ENCODE results near the gene SPATA13.

The SPATA13 gene

GRCh38 chr13:24179486-24179850 is 18.9 kb downstream of the SPATA13 start:
- H3K9me3 Mint-ChIP-seq: no peaks in the 10 kb centered on the region
- no peak overlapping the region for H3K27ac Mint-ChIP-seq
- H3K4me3 Mint-ChIP-seq: no peak overlapping the region
- no peaks in the 10 kb centered on the region for H3K36me3 Mint-ChIP-seq (ENCODE audit: low read depth)
- TF ChIP-seq CTCF (IDR thresholded peaks at IDR 0.05; ENCODE audit: unreplicated experiment in 3 of 3): no peak
- peaks cover 22% of the 10 kb centered on the region for H3K4me1 Mint-ChIP-seq
- no peaks in the 10 kb centered on the region for H3K27me3 Mint-ChIP-seq (ENCODE audit: low read depth)

DNA sequence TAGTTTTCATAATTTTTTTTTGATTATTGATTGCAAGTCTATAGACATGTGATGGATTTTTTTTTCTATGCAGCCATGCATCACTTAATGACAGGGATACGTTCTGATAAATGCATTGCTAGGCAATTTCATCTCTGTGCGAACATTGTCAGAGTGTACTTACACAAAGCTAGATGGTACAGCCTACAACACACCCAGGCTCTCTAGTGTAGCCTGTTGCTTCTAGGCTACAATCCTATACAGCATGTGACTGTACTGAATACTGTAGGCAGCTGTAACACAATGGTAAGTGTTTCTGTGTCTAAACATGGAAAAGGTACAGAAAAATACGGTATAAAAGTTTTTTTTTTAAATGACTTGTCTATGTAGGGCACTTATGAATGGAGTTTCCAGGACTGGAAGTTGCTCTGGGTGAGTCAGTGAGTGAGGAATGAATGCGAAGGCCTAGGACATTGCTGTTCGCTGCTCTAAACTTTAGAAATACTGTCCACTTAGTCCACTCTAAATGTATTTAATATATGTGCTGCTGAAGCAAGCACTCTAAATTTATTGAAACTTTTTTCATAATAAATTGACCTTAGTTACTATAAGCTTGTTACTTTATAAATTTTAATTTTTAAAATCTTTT is 20.3 kb downstream of the SPATA13 start:
- no peak overlapping the region for H3K4me3 Mint-ChIP-seq

GRCh38 chr13:24181991-24182702 is 21.6 kb downstream of the SPATA13 start:
- no peak overlapping the region for H3K4me3 Mint-ChIP-seq
- H3K27me3 Mint-ChIP-seq (ENCODE audit: low read depth): no peaks in the 10 kb centered on the region
- no peak for TF ChIP-seq CTCF (IDR thresholded peaks at IDR 0.05; ENCODE audit: unreplicated experiment in 3 of 3)
- H3K36me3 Mint-ChIP-seq (ENCODE audit: low read depth): peaks cover 8% of the 10 kb centered on the region
- H3K9me3 Mint-ChIP-seq: peaks cover 4% of the 10 kb centered on the region
- peaks cover 9% of the 10 kb centered on the region for H3K4me1 Mint-ChIP-seq
- peak overlapping the region; percentile 6 to 98 (median 94) for H3K27ac Mint-ChIP-seq

More for the DNA sequence above, 20.3 kb downstream of the SPATA13 start:
- Mint-ChIP-seq H3K9me3 (peaks cover 2% of the 10 kb centered on the region), H3K27me3 (ENCODE audit: low read depth) (no peaks in the 10 kb centered on the region), H3K27ac (no peak overlapping the region), H3K4me1 (peaks cover 16% of the 10 kb centered on the region), H3K36me3 (ENCODE audit: low read depth) (peaks cover 5% of the 10 kb centered on the region)
- no peak for TF ChIP-seq CTCF (IDR thresholded peaks at IDR 0.05; ENCODE audit: unreplicated experiment in 3 of 3)

DNA sequence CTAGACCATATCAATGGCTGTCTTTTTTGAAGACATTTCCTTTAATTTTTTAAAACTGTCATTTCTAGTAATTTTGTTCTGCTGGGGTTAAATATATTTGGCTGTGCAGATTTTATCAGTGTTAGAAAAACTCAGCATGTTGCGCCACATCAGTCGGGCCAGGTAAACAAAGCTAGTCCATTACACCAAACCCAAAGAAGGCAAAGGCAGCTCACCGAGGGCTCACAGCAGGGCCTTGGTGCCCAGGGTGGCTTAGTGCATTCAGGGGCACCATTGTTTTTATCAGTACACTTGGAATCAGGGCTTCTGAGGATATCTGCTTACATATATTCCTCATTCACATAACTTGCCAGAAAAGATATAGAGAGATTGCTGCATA is 22.2 kb downstream of the SPATA13 start:
- H3K9me3 Mint-ChIP-seq: peaks cover 7% of the 10 kb centered on the region
- no peak for TF ChIP-seq CTCF (IDR thresholded peaks at IDR 0.05; ENCODE audit: unreplicated experiment in 3 of 3)
- H3K4me3 Mint-ChIP-seq: no peak overlapping the region
- peak overlapping the region; percentile 76 to 98 (median 94) for H3K27ac Mint-ChIP-seq
- H3K27me3 Mint-ChIP-seq (ENCODE audit: low read depth): no peaks in the 10 kb centered on the region
- peaks cover 9% of the 10 kb centered on the region for H3K4me1 Mint-ChIP-seq
- peaks cover 12% of the 10 kb centered on the region for H3K36me3 Mint-ChIP-seq (ENCODE audit: low read depth)

DNA sequence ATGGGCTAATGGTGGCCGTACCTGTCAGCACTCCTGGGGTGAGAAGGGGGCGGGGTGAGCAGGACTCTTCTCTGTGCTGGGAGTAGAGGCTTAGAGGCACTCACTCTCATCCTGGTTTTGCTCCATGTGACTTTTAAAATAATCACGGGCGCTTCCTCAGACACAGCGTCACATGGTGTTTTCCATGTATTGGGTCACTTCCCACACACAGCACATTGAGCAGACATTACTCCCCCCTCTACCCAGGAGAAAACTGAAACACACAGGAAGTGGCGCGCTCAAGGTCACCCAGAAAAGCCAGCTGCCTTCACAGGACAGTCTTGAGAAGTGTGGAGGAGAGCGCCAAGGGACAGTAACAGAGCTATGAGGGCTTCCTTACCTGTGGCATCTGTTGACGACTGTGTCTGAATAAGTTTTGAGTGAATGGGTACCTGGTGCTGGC is 23.2 kb downstream of the SPATA13 start:
- H3K36me3 Mint-ChIP-seq (ENCODE audit: low read depth): peaks cover 20% of the 10 kb centered on the region
- TF ChIP-seq CTCF (IDR thresholded peaks at IDR 0.05; ENCODE audit: unreplicated experiment in 3 of 3): no peak
- H3K4me1 Mint-ChIP-seq: peaks cover 9% of the 10 kb centered on the region
- H3K27me3 Mint-ChIP-seq (ENCODE audit: low read depth): no peaks in the 10 kb centered on the region
- H3K4me3 Mint-ChIP-seq: peak overlapping the region in 2 of 3 experiments; percentile 26 to 47
- peak overlapping the region; percentile 93 to 98 (median 94) for H3K27ac Mint-ChIP-seq
- H3K9me3 Mint-ChIP-seq: peaks cover 13% of the 10 kb centered on the region
